Stimulated activated effector memory CD8-positive, alpha-beta T cell treated with anti-CD3 and anti-CD28 coated beads, Interleukin-12 subunit alpha, Interleukin-12 subunit beta, amount 100 ng/mL, for 72 hours (primary cell): ENCODE results near the gene MAP2K7.

ENCODE experiments used
- ATAC-seq: fragments of 150-1000 bp; cut with Tn5 transposase; 2 replicates; pipeline ENCODE4 v1.10.0; 2021
- DNase-seq, 2 donors: peaks; one replicate each; pipeline ENCODE4 v3.0.0; 2021 to 2022; ENCODE audit warnings: low spot score in 2 of 2
- H3K27ac Mint-ChIP-seq: one replicate; pipeline ENCODE4 v1.8.0; 2022; ENCODE audit warnings: mild to moderate bottlenecking, mixed read lengths
- H3K36me3 Mint-ChIP-seq: one replicate; pipeline ENCODE4 v1.8.0; 2022; ENCODE audit warnings: mild to moderate bottlenecking, mixed read lengths
- H3K4me1 Mint-ChIP-seq: one replicate; pipeline ENCODE4 v1.8.0; 2022; ENCODE audit warnings: mixed read lengths
- H3K4me3 Mint-ChIP-seq: one replicate; pipeline ENCODE4 v1.8.0; 2022; ENCODE audit warnings: mild to moderate bottlenecking, mixed read lengths
- H3K9me3 Mint-ChIP-seq: one replicate; pipeline ENCODE4 v1.8.0; 2022; ENCODE audit warnings: mixed read lengths

The MAP2K7 gene

DNA sequence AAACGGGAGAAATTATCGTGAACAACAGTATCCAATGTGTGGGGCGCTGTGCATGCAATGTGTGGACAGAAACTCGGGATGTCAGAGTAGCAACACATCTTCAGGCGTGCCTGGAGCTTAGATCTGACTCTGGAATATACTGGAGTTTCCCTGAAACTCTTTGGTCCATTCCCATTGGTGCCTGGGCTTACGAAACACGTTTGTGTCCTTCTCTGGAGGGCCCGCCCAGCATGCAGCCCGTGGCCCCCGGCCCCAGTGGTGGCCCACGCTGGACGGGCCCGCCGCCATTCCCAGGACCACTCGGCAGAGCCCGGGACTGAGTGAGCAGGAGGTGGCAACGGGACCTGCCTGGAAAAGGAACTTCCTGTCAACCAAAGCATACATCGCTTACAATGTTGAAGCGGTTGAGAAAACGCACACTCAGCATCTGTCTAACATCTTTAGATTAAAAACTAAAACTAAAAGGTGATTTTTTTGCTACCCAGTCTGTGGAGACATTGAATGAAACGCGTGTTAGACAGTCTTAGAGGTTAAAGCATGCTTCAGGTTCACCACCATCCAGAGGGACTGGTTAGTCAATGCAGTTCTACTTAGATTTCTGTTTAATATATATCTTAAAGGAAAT, 59.1 kb downstream of the MAP2K7 start:
- Mint-ChIP-seq H3K9me3 (no peaks in the 10 kb centered on the region), H3K4me1 (no peaks in the 10 kb centered on the region), H3K36me3 (peaks cover 87% of the 10 kb centered on the region), H3K27ac (no peak overlapping the region), H3K4me3 (no peak overlapping the region)
- DNase-seq (no peak), ATAC-seq (no peak)

DNA sequence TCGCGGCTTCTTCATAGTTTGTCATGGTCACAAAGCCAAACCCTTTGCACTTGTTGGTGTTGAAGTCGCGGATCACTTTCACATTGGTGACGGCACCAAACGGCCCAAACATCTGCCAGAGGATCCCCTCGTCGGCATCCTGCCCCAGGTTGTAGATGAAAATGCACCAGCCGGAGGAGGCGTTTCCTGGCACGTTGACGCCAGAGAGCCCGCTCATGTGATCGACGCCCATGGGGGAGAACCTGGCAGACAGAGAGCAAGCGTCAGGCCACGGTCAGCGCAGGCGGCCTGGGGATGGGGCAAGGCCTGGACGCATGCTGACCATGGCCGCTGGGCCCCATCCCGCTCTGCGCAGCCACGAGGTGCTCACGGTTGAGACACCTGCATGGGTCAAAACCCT, 59.9 kb downstream of the MAP2K7 start:
- no peak for DNase-seq
- peaks cover 91% of the 10 kb centered on the region for H3K36me3 Mint-ChIP-seq
- peaks cover 5% of the 10 kb centered on the region for H3K4me1 Mint-ChIP-seq
- ATAC-seq = no peak
- no peak overlapping the region for H3K4me3 Mint-ChIP-seq
- H3K27ac Mint-ChIP-seq = no peak overlapping the region
- H3K9me3 Mint-ChIP-seq = no peaks in the 10 kb centered on the region
